GM11168 (cell line): ENCODE results near the gene PKD2L2.
"Not testable (repeated sequence)": the region's sequence is repeated elsewhere in the genome, so short reads cannot be mapped to it uniquely, and the experiment has no call there.

Source experiments
- in situ Hi-C: fragments of 300-500 bp; cut with MboI; formaldehyde crosslinking; loops from one replicate; pipeline ENCODE4 v1.12.0; 2022; ENCODE audit warnings: low sequenced_read_pairs; ENCODE audit not compliant: unreplicated experiment

PKD2L2 gene

DNA sequence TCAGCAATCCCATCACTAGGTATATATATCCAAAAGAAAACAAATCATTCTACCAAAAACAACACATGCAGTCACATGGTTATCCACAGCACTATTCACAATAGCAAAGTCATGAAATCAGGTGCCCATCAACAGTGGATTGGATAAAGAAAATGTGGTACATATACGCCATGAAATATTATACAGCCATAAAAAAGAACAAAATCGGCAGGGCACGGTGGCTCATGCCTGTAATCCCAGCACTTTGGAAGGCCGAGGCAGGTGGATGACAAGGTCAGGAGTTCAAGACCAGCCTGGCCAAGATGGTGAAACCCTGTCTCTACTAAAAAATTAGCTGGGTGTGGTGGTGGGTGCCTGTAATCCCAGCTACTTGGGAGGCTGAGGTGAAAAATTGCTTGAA is 55.0 kb downstream of the PKD2L2 start:
- in situ Hi-C loops: not testable (repeated sequence)

DNA sequence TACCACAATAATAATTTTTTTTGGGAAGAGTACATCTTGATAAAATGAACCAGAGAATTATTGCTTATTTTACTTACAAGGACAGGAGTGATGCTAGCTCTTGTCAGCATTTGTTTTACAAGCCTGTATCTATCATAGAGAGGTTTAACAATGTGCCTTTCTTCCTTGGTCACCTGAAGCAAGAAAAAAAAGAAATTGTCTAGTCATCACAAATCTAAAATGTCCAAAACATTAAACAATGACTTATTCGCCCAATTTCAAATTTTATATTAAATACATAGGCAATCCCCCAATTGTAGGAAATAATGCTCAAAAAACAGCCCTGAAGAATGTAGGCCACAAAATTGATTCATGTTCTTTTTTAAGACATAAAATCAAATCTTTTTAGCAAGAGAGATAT is 56.6 kb downstream of the PKD2L2 start:
- in situ Hi-C loops: no loop called here

DNA sequence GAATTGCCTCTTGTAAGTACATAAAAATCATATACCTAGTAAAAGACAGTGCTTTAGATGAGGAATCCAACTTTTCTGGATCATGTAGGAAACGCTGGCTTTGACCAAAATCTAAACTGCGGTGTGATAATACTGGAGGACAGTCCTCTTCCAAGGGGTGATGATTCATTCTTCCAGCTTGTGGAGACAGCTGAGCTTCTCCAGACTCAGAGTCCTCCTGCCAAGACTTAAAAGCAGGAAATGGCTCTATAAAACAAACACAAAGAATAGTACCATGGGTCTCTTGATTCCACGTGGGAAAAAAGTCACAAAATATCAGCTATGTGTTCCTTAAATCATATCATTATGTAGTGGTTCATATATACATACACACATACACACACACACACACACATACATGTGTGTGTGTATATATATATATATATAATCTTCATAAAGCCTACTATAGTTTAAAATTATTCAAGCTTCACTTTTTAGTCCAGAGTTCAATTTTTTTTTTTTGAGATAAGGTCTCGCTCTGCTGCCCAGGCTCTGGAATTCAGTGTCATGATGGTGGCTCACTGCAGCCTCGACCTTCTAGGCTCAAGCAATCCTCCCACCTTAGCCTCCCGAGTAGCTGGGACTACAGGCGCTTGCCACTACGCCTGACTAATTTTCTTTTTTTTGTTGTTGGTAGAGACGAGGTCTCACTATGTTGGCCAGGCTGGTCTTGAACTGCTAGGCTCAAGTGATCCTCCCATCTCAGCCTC is 65.0 kb downstream of the PKD2L2 start:
- in situ Hi-C loops: no loop called here

DNA sequence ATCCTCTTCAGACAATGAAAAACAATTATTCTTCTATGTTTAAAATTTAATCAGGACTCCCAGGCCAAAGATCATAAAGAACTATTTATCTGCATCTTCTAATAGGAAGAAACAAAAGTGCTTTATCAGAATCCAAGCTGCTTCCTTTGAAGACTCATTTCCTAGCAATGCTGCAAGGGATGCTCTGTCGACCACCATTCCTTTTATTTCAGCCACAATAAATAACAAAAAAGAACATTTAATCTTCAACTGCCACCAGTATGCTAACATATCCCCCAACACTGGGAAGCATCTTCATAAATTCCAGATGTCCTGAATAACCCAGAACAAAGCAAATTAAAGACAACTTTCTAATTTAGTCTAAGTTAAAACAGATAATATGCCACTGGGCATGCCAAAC is 68.7 kb downstream of the PKD2L2 start:
- in situ Hi-C loops: no loop called here

DNA sequence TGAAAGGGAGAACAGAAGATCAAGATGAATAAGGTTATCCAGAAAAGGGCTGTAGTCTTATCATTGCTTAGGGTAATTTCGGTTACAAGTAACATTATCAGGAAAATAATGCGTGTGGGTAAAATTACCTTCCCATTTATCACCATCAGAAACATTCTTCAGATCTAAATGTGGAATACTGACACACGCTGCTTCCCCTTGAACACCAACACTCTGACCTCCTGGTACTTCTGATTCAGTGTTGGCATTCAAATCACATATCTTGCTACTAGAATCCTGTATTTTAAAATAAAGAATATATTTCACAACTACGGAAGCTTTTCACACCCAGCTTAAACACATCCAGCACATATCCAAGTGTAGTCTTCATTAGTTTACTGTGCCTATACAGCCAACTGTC is 70.2 kb downstream of the PKD2L2 start:
- in situ Hi-C loops: no loop called here

DNA sequence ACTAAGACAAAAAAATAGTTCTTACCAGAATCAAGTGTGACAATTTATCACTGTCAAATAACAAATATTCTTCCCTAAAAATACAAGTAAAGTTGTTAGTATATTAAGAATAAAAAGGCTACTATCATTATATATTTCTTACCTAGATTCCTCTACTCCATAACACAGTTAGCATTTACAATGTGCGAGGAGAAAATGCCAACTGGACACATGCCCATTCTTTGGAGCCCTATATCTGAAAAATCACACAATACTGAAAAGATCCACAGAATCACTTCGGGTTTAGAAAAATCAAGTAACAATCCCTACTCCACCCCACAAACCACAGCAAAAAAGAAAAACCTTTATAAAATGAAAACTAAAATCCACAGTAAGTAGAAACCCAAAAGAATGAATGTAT is 70.9 kb downstream of the PKD2L2 start:
- in situ Hi-C loops: no loop called here

DNA sequence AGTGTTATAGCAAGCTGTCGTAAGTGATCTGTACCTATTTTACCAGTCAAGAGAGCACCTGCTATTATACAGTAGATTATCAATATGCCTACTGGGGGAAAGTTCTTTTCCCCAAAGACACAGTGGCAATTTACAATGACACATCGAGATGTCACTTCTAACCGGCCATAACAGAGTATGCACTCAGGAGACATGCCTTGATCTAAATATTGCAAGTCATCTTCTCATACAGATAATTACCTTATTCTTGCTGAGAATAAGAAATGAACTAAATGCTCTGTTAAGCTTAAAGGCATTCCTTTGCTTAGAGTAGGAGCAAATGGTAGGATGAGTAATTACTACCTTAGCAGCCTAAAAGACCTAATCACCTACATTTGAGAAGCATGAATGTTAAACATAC is 71.6 kb downstream of the PKD2L2 start:
- in situ Hi-C loops: no loop called here

DNA sequence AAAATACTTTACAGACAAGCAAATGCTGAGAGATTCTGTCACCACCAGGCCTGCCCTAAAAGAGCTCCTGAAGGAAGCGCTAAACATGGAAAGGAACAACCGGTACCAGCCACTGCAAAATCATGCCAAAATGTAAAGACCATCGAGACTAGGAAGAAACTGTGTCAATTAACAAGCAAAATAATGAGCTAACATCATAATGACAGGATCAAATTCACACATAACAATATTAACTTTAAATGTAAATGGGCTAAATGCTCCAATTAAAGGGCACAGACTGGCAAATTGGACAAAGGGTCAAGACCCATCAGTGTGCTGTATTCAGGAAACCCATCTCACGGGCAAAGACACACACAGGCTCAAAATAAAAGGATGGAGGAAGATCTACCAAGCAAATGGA is 81.1 kb downstream of the PKD2L2 start:
- in situ Hi-C loops: not testable (repeated sequence)

DNA sequence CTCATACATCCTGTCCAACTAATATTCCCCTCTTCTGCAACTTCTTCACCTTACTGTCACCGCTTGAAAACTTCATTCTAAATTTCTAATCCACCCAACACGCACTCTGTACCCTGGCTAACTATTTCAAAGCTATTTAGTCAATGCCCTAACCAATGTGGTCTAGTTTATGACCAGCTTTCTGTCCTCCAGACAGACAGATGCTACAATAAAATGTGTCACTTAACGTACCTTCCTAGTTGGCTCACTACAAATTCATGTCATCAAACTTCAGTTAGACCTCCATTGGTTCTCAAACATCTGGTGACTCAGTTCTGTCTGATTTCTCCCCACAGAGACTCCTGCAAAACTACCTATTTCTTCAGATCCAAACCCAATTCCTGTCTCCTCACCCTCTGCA is 86.0 kb downstream of the PKD2L2 start:
- in situ Hi-C loops: no loop called here

DNA sequence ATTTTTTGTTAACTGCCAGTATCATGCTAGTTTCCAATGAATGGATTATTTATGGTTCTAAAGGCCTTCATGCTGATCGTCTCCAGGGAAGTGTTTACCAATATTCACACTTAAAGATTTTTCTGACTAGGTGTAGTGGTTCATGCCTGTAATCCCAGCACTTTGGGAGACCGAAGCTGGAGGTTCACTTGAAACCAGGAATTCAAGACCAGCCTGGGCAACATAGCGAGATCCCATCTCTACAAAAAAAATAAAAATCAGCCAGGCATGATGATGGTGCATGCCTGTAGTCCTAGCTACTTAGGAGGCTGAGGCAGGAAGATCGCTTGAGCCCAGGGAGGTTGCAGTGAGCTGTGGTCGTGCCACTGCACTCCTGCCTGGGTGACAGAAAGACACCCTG is 100.2 kb downstream of the PKD2L2 start:
- in situ Hi-C loops: no loop called here
